ENCODE measurements around the gene HCN3. TPM values are rescaled to one million over a fixed set of nuclear protein-coding genes. Genes with fewer than 3 reads are reported as not detected.
A peak's percentile ranks its signal among the peaks of the same experiment; 100 is the strongest.
"Not testable (repeated sequence)": the region's sequence is repeated elsewhere in the genome, so short reads cannot be mapped to it uniquely, and the experiment has no call there.

Gene HCN3
- total RNA-seq (2022), result 11.8 and 19.6 TPM in 2 replicates
- percentile 47 among the genes with signal in this experiment for Bru-seq, nascent RNA
- percentile 63 among the genes with signal in this experiment for BruChase-seq, experiment 1, labeled RNA remaining after a 6-hour chase
- percentile 72 among the genes with signal in this experiment for BruChase-seq, experiment 2, labeled RNA remaining after a 2-hour chase
- long read RNA-seq, partial matches to known transcripts, result 0 of 5 reads
- long read RNA-seq, other reads (novel, unspliced or antisense), result 3 of 5 reads

DNA sequence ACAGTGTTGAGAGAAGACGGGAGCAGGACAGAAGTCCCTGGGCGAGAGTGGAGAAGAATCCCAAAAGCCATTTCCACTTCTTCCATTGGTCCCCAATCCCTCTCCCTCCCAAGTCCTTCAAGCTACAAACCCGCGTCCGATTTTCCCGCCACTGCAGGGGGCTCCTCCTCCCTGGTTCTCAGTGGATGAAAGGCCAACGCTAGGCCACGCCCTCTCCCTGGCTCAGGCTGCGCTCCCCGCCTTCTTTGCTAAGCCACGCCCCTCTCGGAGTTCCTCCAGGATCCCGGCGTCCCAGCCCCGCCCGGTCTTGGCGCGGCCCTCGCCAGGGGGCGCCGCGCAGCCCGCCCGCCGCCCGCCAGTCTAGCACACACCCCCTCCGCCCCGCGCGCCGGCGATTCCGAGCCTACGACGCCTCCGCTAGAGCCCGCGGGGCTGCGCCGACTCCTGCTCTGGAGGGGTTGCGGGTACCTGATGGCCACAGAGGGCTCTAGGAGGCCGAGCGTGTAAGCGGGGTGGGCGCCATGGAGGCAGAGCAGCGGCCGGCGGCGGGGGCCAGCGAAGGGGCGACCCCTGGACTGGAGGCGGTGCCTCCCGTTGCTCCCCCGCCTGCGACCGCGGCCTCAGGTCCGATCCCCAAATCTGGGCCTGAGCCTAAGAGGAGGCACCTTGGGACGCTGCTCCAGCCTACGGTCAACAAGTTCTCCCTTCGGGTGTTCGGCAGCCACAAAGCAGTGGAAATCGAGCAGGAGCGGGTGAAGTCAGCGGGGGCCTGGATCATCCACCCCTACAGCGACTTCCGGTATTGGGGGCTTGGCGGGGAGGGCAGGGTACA is at the start of gene HCN3:
Gene HCN3, plus strand, starts transcription at position 394 of the 832 bp plus-strand sequence. Its CDS starts 128 bp downstream, at position 522.
- Mint-ChIP-seq H3K27ac (ENCODE audit: unreplicated experiment) (no peak within 1 kb of the TSS), H3K36me3 (ENCODE audit: insufficient read depth, unreplicated experiment) (peaks cover 39% of the 10 kb centered on the region), H3K4me1 (ENCODE audit: low read depth, unreplicated experiment) (peaks cover 31% of the 10 kb centered on the region), H3K9me3 (ENCODE audit: low read depth, unreplicated experiment) (no peaks in the 10 kb centered on the region), H3K27me3 (ENCODE audit: unreplicated experiment) (no peaks in the 10 kb centered on the region), H3K4me3 (ENCODE audit: low read depth, unreplicated experiment) (peak within 1 kb of the TSS; percentile 75)
- intact Hi-C loops (cut with micrococcal nuclease; ENCODE audit: unreplicated experiment), result no loop called here
- TF ChIP-seq, protein P1, sequence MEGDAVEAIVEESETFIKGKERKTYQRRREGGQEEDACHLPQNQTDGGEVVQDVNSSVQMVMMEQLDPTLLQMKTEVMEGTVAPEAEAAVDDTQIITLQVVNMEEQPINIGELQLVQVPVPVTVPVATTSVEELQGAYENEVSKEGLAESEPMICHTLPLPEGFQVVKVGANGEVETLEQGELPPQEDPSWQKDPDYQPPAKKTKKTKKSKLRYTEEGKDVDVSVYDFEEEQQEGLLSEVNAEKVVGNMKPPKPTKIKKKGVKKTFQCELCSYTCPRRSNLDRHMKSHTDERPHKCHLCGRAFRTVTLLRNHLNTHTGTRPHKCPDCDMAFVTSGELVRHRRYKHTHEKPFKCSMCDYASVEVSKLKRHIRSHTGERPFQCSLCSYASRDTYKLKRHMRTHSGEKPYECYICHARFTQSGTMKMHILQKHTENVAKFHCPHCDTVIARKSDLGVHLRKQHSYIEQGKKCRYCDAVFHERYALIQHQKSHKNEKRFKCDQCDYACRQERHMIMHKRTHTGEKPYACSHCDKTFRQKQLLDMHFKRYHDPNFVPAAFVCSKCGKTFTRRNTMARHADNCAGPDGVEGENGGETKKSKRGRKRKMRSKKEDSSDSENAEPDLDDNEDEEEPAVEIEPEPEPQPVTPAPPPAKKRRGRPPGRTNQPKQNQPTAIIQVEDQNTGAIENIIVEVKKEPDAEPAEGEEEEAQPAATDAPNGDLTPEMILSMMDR (IDR thresholded peaks at IDR 0.05; ENCODE audit: unreplicated experiment), result peak; percentile 82
- CTCF ChIA-PET, result interaction anchor here (0.7 to 1.5 kb wide), 7 partner anchors 15 to 633 kb away, joined by 3 to 19 read pairs (median 6); partner anchors contain the start of genes FDPS, KRTCAP2 and SCAMP3
- no TSS peak for BruUV-seq (replicated peaks)
- DNase-seq, result peak; percentile 99

DNA sequence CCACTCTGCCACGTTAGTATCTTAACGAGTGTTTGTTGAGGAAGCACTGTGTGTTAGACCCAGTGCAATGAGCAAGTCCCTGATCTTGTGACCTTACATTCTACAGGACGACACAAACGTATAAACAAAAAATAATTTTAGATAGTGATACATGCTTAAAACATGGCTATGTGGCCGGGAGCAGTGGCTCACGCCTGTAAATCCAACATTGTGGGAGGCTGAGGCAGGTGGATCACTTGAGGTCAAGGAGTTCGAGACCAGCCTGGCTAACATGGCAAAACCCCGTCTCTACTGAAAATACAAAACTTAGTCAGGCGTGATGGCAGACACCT is 49.2 kb upstream of the HCN3 start:
- peaks cover 10% of the 10 kb centered on the region for H3K27me3 Mint-ChIP-seq (ENCODE audit: unreplicated experiment)
- no peaks in the 10 kb centered on the region for H3K9me3 Mint-ChIP-seq (ENCODE audit: low read depth, unreplicated experiment)
- H3K27ac Mint-ChIP-seq (ENCODE audit: unreplicated experiment), result peak overlapping the region; percentile 70
- H3K4me1 Mint-ChIP-seq (ENCODE audit: low read depth, unreplicated experiment), result peaks cover 12% of the 10 kb centered on the region
- H3K4me3 Mint-ChIP-seq (ENCODE audit: low read depth, unreplicated experiment), result peak overlapping the region; percentile 72
- CTCF ChIA-PET, result no interaction called here
- TF ChIP-seq, protein P1 (IDR thresholded peaks at IDR 0.05; ENCODE audit: unreplicated experiment), result no peak
- no TSS peak for BruUV-seq (replicated peaks)
- intact Hi-C loops (cut with micrococcal nuclease; ENCODE audit: unreplicated experiment), result no loop called here
- DNase-seq, result no peak
- H3K36me3 Mint-ChIP-seq (ENCODE audit: insufficient read depth, unreplicated experiment), result peaks cover 27% of the 10 kb centered on the region

DNA sequence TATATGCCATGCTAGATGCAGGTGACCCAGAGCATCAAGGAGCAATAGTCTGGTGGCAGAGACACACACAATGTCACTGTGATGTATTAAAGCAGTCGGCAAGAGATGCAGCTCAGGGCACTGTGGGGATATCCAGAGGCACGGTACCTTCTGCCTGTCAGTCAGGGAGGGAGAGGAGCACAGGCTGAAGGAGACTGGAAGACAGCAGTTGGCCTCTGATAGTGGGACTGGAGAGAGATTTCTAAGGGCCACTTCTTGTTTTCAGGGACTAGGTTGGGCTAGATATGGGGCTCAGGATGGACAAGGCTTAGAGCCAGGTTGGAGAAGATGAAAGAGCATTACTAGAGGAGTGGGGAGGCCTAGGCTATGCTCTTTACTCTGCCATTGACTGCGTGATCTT is 46.0 kb upstream of the HCN3 start:
- peaks cover 22% of the 10 kb centered on the region for H3K36me3 Mint-ChIP-seq (ENCODE audit: insufficient read depth, unreplicated experiment)
- H3K27me3 Mint-ChIP-seq (ENCODE audit: unreplicated experiment); intact Hi-C loops (cut with micrococcal nuclease; ENCODE audit: unreplicated experiment); H3K27ac Mint-ChIP-seq (ENCODE audit: unreplicated experiment); H3K9me3 Mint-ChIP-seq (ENCODE audit: low read depth, unreplicated experiment); H3K4me3 Mint-ChIP-seq (ENCODE audit: low read depth, unreplicated experiment); H3K4me1 Mint-ChIP-seq (ENCODE audit: low read depth, unreplicated experiment); BruUV-seq (replicated peaks); DNase-seq: not testable (repeated sequence)
- CTCF ChIA-PET, result interaction anchor here (0.8 kb wide), 1 partner anchor 20 kb away, joined by 3 read pairs; no protein-coding TSS in a partner anchor

DNA sequence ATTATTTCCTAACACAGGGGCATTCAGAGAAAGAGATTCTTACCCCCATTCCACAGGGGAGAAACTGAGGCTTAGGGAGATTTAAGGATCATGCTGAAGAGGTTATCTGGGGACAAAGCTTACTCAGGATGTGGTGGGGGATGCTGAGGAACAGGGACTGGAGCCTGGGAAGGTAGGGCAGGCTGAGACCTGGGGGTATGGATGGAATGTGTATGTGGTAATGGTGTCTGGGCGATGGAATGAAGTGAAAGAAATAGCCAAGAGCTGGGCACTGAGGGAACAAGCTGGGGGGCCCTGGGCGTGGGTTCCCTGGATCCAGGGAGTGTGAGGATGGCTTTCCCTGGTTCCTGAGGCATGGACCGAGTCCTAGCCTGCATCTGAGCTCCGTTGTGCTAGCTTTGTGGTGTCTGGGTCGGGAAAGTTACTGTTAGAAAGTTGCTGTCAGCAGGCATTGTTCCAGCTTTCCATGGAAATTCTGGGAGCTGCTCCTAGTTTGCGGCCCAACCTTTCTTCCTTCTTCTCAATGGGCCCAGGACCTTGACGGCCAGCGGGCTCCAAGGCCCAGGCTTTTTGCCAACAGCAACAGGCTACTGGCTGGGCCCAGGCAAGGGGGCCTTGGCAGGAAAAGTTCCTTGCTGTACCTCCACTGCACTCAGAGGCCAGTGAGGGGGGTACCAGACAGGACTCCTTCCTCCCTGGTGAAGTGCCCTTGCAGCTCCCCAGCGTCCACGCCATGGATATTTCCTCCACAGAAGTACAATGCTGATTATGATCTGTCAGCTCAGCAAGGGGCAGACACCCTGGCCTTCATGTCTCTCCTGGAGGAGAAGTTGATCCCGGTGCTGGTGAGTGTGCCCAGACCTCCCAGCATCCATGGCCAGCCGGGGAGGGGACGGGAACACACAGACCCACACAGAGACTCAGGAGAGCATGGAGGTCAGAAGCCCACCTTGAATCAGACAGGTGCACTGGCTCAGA is 45.0 kb upstream of the HCN3 start:
- H3K27me3 Mint-ChIP-seq (ENCODE audit: unreplicated experiment); H3K9me3 Mint-ChIP-seq (ENCODE audit: low read depth, unreplicated experiment); H3K27ac Mint-ChIP-seq (ENCODE audit: unreplicated experiment); H3K4me3 Mint-ChIP-seq (ENCODE audit: low read depth, unreplicated experiment); DNase-seq; intact Hi-C loops (cut with micrococcal nuclease; ENCODE audit: unreplicated experiment); H3K4me1 Mint-ChIP-seq (ENCODE audit: low read depth, unreplicated experiment); BruUV-seq (replicated peaks): not testable (repeated sequence)
- peaks cover 12% of the 10 kb centered on the region for H3K36me3 Mint-ChIP-seq (ENCODE audit: insufficient read depth, unreplicated experiment)
- CTCF ChIA-PET, result interaction anchor here (0.8 kb wide), 1 partner anchor 19 kb away, joined by 3 read pairs; no protein-coding TSS in a partner anchor

DNA sequence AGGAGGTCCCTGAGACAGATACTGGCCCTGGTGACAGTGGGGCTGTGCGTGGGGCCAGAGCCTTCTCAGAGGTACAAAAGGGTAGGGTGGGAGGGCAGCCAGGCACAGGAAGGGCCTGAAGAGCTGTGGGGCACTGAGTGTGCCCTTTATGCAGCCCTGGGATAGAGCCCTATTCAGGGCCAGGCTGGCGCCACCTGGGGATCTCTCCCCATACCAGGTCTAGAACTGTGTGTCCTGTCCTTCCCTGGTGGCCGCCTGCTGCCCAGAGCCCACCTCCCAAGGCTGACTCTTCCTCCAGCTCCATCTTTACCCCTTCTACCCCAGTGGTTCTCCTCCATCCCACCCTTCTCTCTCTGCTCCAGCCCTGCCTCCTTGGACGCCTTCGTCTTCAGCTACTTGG is 43.8 kb upstream of the HCN3 start:
- CTCF ChIA-PET; DNase-seq; H3K4me3 Mint-ChIP-seq (ENCODE audit: low read depth, unreplicated experiment); H3K36me3 Mint-ChIP-seq (ENCODE audit: insufficient read depth, unreplicated experiment); intact Hi-C loops (cut with micrococcal nuclease; ENCODE audit: unreplicated experiment); BruUV-seq (replicated peaks); H3K27me3 Mint-ChIP-seq (ENCODE audit: unreplicated experiment); H3K27ac Mint-ChIP-seq (ENCODE audit: unreplicated experiment); H3K9me3 Mint-ChIP-seq (ENCODE audit: low read depth, unreplicated experiment); H3K4me1 Mint-ChIP-seq (ENCODE audit: low read depth, unreplicated experiment): not testable (repeated sequence)

DNA sequence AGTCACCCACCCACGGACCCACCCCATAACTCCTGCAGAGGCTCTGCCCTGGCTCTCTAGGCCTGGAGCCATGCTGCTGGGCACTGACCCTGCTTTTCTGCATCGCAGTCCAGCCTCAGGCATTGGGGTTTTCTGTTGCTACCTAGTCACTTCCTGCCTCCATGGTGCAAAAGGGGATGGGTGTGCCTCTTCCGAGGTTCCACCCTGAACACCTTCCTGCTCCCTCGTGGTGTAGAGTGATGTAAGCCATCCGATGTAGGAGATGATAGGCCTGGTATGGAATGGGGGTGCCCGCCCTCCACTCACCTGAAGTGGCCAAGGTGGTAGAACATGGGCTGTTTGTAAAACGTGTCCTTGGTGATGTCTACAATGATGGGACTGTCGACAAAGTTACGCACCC is 41.9 kb upstream of the HCN3 start:
- H3K4me1 Mint-ChIP-seq (ENCODE audit: low read depth, unreplicated experiment); DNase-seq; intact Hi-C loops (cut with micrococcal nuclease; ENCODE audit: unreplicated experiment); H3K9me3 Mint-ChIP-seq (ENCODE audit: low read depth, unreplicated experiment); BruUV-seq (replicated peaks); H3K27ac Mint-ChIP-seq (ENCODE audit: unreplicated experiment); H3K27me3 Mint-ChIP-seq (ENCODE audit: unreplicated experiment); H3K4me3 Mint-ChIP-seq (ENCODE audit: low read depth, unreplicated experiment); CTCF ChIA-PET: not testable (repeated sequence)
- peaks cover 18% of the 10 kb centered on the region for H3K36me3 Mint-ChIP-seq (ENCODE audit: insufficient read depth, unreplicated experiment)

All from Calu3 (cell line).